H1 (cell line): ENCODE results near the gene TMEM144. TPM values are rescaled to one million over a fixed set of nuclear protein-coding genes. Genes with fewer than 3 reads are reported as not detected.

Experiments used
- CTCF ChIA-PET: fragments of 300-600 bp; sonication (Branson Sonifier 250); formaldehyde crosslinking; loops from one replicate; lab custom pipeline; 2021; ENCODE audit not compliant: partially characterized antibody; lab: Charles Lee
- POLR2A ChIA-PET: fragments of 300-600 bp; sonication (Branson Sonifier 250); formaldehyde crosslinking; loops from one replicate; lab custom pipeline; 2021; ENCODE audit warnings: inconsistent platforms; ENCODE audit not compliant: partially characterized antibody; lab: Charles Lee
- DNase-seq, 2 experiments: peaks; one replicate each; pipeline versions ENCODE4 v3.0.0 to v3.0.0-alpha.2; 2010 to 2022; ENCODE audit warnings: low spot score in 2 of 2, low read depth in 1 of 2, mixed read lengths in 1 of 2
- FAIRE-seq: peaks from 2 replicates; lab custom pipeline; 2011; peaks lifted over from hg19 to GRCh38; lab: Jason Lieb, UNC
- H2AFZ ChIP-seq: 2 replicates; pipeline ENCODE4 v1.8.1; 2012; ENCODE audit warnings: low read length, inconsistent platforms
- H2AK5ac ChIP-seq: 2 replicates; pipeline ENCODE4 v1.6.1; 2013; ENCODE audit warnings: low read depth, low read length
- H2BK120ac ChIP-seq: replicated peaks from 2 replicates; pipeline ENCODE3; 2013; ENCODE audit warnings: low read depth, low read length, inconsistent platforms
- H2BK12ac ChIP-seq: 2 replicates; pipeline ENCODE4 v1.6.1; 2013; ENCODE audit warnings: low read depth, low read length
- H2BK15ac ChIP-seq: 2 replicates; pipeline ENCODE4 v1.6.1; 2013; ENCODE audit warnings: low read length
- H2BK20ac ChIP-seq: 2 replicates; pipeline ENCODE4 v1.6.1; 2013; ENCODE audit warnings: low read length
- H2BK5ac ChIP-seq: 2 replicates; pipeline ENCODE4 v1.6.1; 2013; ENCODE audit warnings: low read depth, low read length
- H3K14ac ChIP-seq: 2 replicates; pipeline ENCODE4 v1.6.1; 2013; ENCODE audit warnings: inconsistent platforms; ENCODE audit not compliant: insufficient read length
- H3K18ac ChIP-seq: 2 replicates; pipeline ENCODE4 v1.6.1; 2013; ENCODE audit warnings: low read length; ENCODE audit errors: extremely low read depth
- H3K23ac ChIP-seq: 2 replicates; pipeline ENCODE4 v1.6.1; 2013; ENCODE audit warnings: inconsistent platforms; ENCODE audit not compliant: insufficient read length
- H3K23me2 ChIP-seq: 2 replicates; pipeline ENCODE4 v1.6.1; 2013; ENCODE audit warnings: low read depth, low read length
- H3K27ac ChIP-seq: 2 replicates; pipeline ENCODE4 v1.6.1; 2011; ENCODE audit warnings: low read depth, low read length, inconsistent platforms
- H3K27me3 ChIP-seq, 4 experiments: replicated peaks in 1 of 4; 1 replicate in 1 of 4; 2 replicates in 3 of 4; pipeline versions ENCODE4 v1.6.1 to v1.8.1; 2011 to 2013; ENCODE audit warnings: low read length in 3 of 4, mild to moderate bottlenecking in 3 of 4, inconsistent platforms in 2 of 4, mixed read lengths in 2 of 4, moderate library complexity in 1 of 4; ENCODE audit not compliant: control insufficient read depth in 3 of 4, insufficient read depth in 3 of 4; ENCODE audit errors: extremely low read depth in 1 of 4
- H3K36me3 ChIP-seq, 4 experiments: 2 replicates each; pipeline versions ENCODE4 v1.6.1 to v1.8.1; 2011 to 2013; ENCODE audit warnings: mild to moderate bottlenecking in 4 of 4, low read length in 3 of 4, moderate library complexity in 2 of 4, control low read depth in 1 of 4, inconsistent platforms in 1 of 4; ENCODE audit not compliant: insufficient read depth in 4 of 4, control insufficient read depth in 2 of 4
- H3K4ac ChIP-seq: replicated peaks from 2 replicates; pipeline ENCODE3; 2013; ENCODE audit warnings: low read length, low read depth, mixed read lengths, inconsistent platforms; ENCODE audit not compliant: insufficient read length
- H3K4me1 ChIP-seq, 4 experiments: replicated peaks in 1 of 4; 1 replicate in 1 of 4; 2 replicates in 3 of 4; pipeline versions ENCODE4 v1.6.1 to v1.8.1; 2011 to 2013; ENCODE audit warnings: low read length in 3 of 4, inconsistent platforms in 2 of 4, mixed read lengths in 1 of 4; ENCODE audit not compliant: insufficient read depth in 4 of 4, control insufficient read depth in 3 of 4
- H3K4me2 ChIP-seq, 2 experiments: 2 replicates each; pipeline versions ENCODE4 v1.6.1 to v1.8.1; 2011 to 2013; ENCODE audit warnings: low read depth in 2 of 2, low read length in 2 of 2, control low read depth in 1 of 2, inconsistent platforms in 1 of 2, mild to moderate bottlenecking in 1 of 2; ENCODE audit not compliant: insufficient read depth in 1 of 2
- H3K4me3 ChIP-seq, 4 experiments: fragments of 200-600, 300-600 bp in 1 of 4; sonication (generic), shearing (Covaris generic), sonication (Bioruptor Twin) in 1 of 4; 2 replicates each; pipeline versions ENCODE4 v1.5.1 to v1.8.1; 2011 to 2016; ENCODE audit warnings: low read length in 4 of 4, low read depth in 3 of 4, control low read depth in 2 of 4, inconsistent platforms in 2 of 4, mild to moderate bottlenecking in 2 of 4, mixed read lengths in 1 of 4, moderate library complexity in 1 of 4; ENCODE audit not compliant: insufficient read depth in 2 of 4; ENCODE audit errors: extremely low read depth in 1 of 4
- H3K56ac ChIP-seq: replicated peaks from 2 replicates; pipeline ENCODE3; 2013; ENCODE audit warnings: low read depth, mild to moderate bottlenecking, mixed read lengths, low read length, inconsistent platforms; ENCODE audit not compliant: insufficient read length
- H3K79me1 ChIP-seq: 2 replicates; pipeline ENCODE4 v1.6.1; 2013; ENCODE audit warnings: low read depth, low read length, control low read depth
- H3K79me2 ChIP-seq, 2 experiments: 2 replicates each; pipeline versions ENCODE4 v1.6.1 to v1.8.1; 2012 to 2013; ENCODE audit warnings: low read length in 2 of 2, mild to moderate bottlenecking in 2 of 2, inconsistent platforms in 1 of 2; ENCODE audit not compliant: insufficient read depth in 2 of 2, control insufficient read depth in 1 of 2
- H3K9ac ChIP-seq, 4 experiments: replicated peaks in 1 of 4; 1 replicate in 1 of 4; 2 replicates in 3 of 4; pipeline versions ENCODE4 v1.6.1 to v1.8.1; 2011 to 2013; ENCODE audit warnings: low read depth in 3 of 4, low read length in 3 of 4, control low read depth in 2 of 4, mild to moderate bottlenecking in 2 of 4, moderate library complexity in 2 of 4, inconsistent platforms in 1 of 4; ENCODE audit errors: extremely low read depth in 1 of 4
- H3K9me3 ChIP-seq, 2 experiments: 2 replicates each; pipeline versions ENCODE4 v1.6.1 to v1.8.1; 2012 to 2013; ENCODE audit warnings: mild to moderate bottlenecking in 2 of 2, moderate library complexity in 2 of 2, control low read depth in 1 of 2, inconsistent platforms in 1 of 2, low read depth in 1 of 2, low read length in 1 of 2, mixed read lengths in 1 of 2; ENCODE audit not compliant: insufficient read depth in 2 of 2
- H4K20me1 ChIP-seq, 2 experiments: replicated peaks in 1 of 2; 2 replicates each; pipeline versions ENCODE3 to v1.8.1; 2011 to 2013; ENCODE audit warnings: inconsistent platforms in 2 of 2, low read length in 2 of 2, mild to moderate bottlenecking in 1 of 2; ENCODE audit not compliant: insufficient read depth in 2 of 2, control insufficient read depth in 1 of 2
- H4K5ac ChIP-seq: 2 replicates; pipeline ENCODE4 v1.6.1; 2013; ENCODE audit warnings: low read length, low read depth, mixed read lengths, inconsistent platforms; ENCODE audit not compliant: insufficient read length
- H4K8ac ChIP-seq: 2 replicates; pipeline ENCODE4 v1.8.0; 2013; ENCODE audit warnings: mild to moderate bottlenecking, moderate library complexity, low read length, inconsistent platforms; ENCODE audit not compliant: insufficient read depth; ENCODE audit errors: extremely low read depth
- H4K91ac ChIP-seq: replicated peaks from 2 replicates; pipeline ENCODE3; 2013; ENCODE audit warnings: low read length, mixed read lengths, inconsistent platforms; ENCODE audit not compliant: insufficient read length
- BRCA1 ChIP-seq: IDR thresholded peaks from 2 replicates; pipeline ENCODE4 v1.6.1; 2012; ENCODE audit warnings: low read depth, low read length, improper control_type of control experiment
- CEBPB ChIP-seq: IDR thresholded peaks from 2 replicates; pipeline ENCODE4 v1.6.1; 2012; ENCODE audit warnings: low read depth, low read length
- EZH2 ChIP-seq: fragments of 200-600 bp; sonication (generic); IDR thresholded peaks from 2 replicates; pipeline ENCODE4 v1.7.1; 2012; ENCODE audit warnings: low read depth, mild to moderate bottlenecking, moderate library complexity, low read length, inconsistent platforms; ENCODE audit not compliant: severe bottlenecking
- KDM5A ChIP-seq: fragments of 200-600 bp; IDR thresholded peaks from 2 replicates; pipeline ENCODE4 v1.7.1; 2012; ENCODE audit warnings: mild to moderate bottlenecking, low read length, inconsistent platforms, mixed read lengths
- NANOG ChIP-seq: IDR thresholded peaks from 2 replicates; pipeline ENCODE4 v1.6.1; 2011; ENCODE audit warnings: low read length, low read depth, mild to moderate bottlenecking, inconsistent platforms; ENCODE audit not compliant: insufficient read depth, poor library complexity, severe bottlenecking
- RXRA ChIP-seq: IDR thresholded peaks from 2 replicates; pipeline ENCODE4 v1.6.1; 2011; ENCODE audit warnings: low read depth, mild to moderate bottlenecking, low read length, moderate library complexity; ENCODE audit not compliant: insufficient read depth
- SRF ChIP-seq: IDR thresholded peaks from 2 replicates; pipeline ENCODE4 v1.6.1; 2011; ENCODE audit warnings: mild to moderate bottlenecking, low read depth, low read length, moderate library complexity
- WGBS, 2 experiments: shearing (Covaris generic) in 1 of 2; methylation state at CpG; one replicate each; pipeline versions ENCODE4 v1.1.6 to v1.1.7; 2013 to 2015; ENCODE audit warnings: low lambda C conversion rate in 2 of 2, mixed read lengths in 2 of 2, inconsistent platforms in 1 of 2, low coverage in 1 of 2, missing lambda C conversion rate in 1 of 2; ENCODE audit not compliant: insufficient replicate concordance in 2 of 2, insufficient coverage in 1 of 2, insufficient read length in 1 of 2; ENCODE audit errors: extremely low coverage in 1 of 2, missing lambda C conversion rate in 1 of 2; 5-methylcytosine and 5-hydroxymethylcytosine counted together
- polyA plus RNA-seq, 7 experiments: library from polyadenylated mRNA; depleted of rRNA in 3 of 7; stranded (reverse) in 5 of 7; unstranded in 2 of 7; fragments of >200 nt in 5 of 7; fragments of 200-250 nt in 2 of 7; gene quantifications; 1 replicate in 5 of 7; 2 replicates in 1 of 7; 4 replicates in 1 of 7; pipeline versions ENCODE4 v1.2.1 to v1.2.3, GENCODE V29; 2011 to 2013; ENCODE audit warnings: missing spikeins in 2 of 7, mixed read lengths in 2 of 7
- total RNA-seq: library from RNA; stranded (reverse); fragmentation: NEBNext Ultra II Directional; extraction: Animal tissue kit (Norgen Biotek cat#: 25700); gene quantifications from 2 replicates; pipeline ENCODE4 v1.2.1, GENCODE V29; 2021

The TMEM144 gene
- total and polyA plus RNA-seq, 2 of the 8 experiments (the other 6 are each of a cell fraction or from before 2014, with no cell fraction given) = 1.9 to 2.6 TPM

GRCh38 chr4:158300012-158300411 lies 89.7 kb downstream of the TMEM144 start:
- no peak overlapping the region for H3K4ac ChIP-seq
- H3K9me3 ChIP-seq = peaks cover 0 to 5% of the 10 kb centered on the region in 2 experiments; a peak in 1 of 4 replicates
- H3K4me3 ChIP-seq = no peak overlapping the region
- no peak overlapping the region for H2BK5ac ChIP-seq
- no peak overlapping the region for H3K18ac ChIP-seq
- H3K14ac ChIP-seq = no peak overlapping the region
- no peak overlapping the region for H2BK15ac ChIP-seq
- H4K5ac ChIP-seq = no peak overlapping the region
- POLR2A ChIA-PET = no interaction called here
- CTCF ChIA-PET = interaction anchor here (1.4 to 1.5 kb wide), 2 partner anchors 8 to 45 kb away, joined by 3 to 4 read pairs; no protein-coding TSS in a partner anchor
- H2BK20ac ChIP-seq = no peak overlapping the region
- no peak overlapping the region for H2AFZ ChIP-seq
- 94% methylated on average over 3 of the region's 3 CpGs; no CpG with 5 or more reads in 1 of the 2 experiments for WGBS, 2 experiments
- H4K91ac ChIP-seq = no peak overlapping the region
- H3K23me2 ChIP-seq = no peaks in the 10 kb centered on the region
- no peak overlapping the region for H2BK120ac ChIP-seq
- no peak for FAIRE-seq
- no peak overlapping the region for H2BK12ac ChIP-seq
- no peak overlapping the region for H3K4me2 ChIP-seq
- H2AK5ac ChIP-seq = no peak overlapping the region
- no peaks in the 10 kb centered on the region for H3K4me1 ChIP-seq
- H3K27me3 ChIP-seq = no peaks in the 10 kb centered on the region
- H4K20me1 ChIP-seq = no peaks in the 10 kb centered on the region
- no peak overlapping the region for H3K27ac ChIP-seq
- no peak overlapping the region for H3K56ac ChIP-seq
- no peaks in the 10 kb centered on the region for H3K79me1 ChIP-seq
- no peak overlapping the region for H4K8ac ChIP-seq
- no peaks in the 10 kb centered on the region for H3K79me2 ChIP-seq
- no peaks in the 10 kb centered on the region for H3K36me3 ChIP-seq
- TF ChIP-seq KDM5A (no peak), CEBPB (no peak), EZH2 (no peak), SRF (no peak), NANOG (no peak), BRCA1 (no peak), RXRA (no peak)
- H3K9ac ChIP-seq = no peak overlapping the region
- no peak overlapping the region for H3K23ac ChIP-seq
- no peak for DNase-seq
